GM19397 (cell line): Measurements from ENCODE around the gene NAA60.

Experiments used
- ATAC-seq: cut with Tn5 transposase; IDR thresholded peaks from one replicate; pipeline ENCODE4 v1.9.1; 2021; ENCODE audit warnings: mild to moderate bottlenecking, moderate library complexity; ENCODE audit not compliant: unreplicated experiment

NAA60 gene

GRCh38 chr16:3536271-3536731 lies 92.8 kb downstream of the NAA60 start:
- no peak for ATAC-seq
